ENCODE results near the gene IRF2.
A peak's percentile ranks its signal among the peaks of the same experiment; 100 is the strongest.

The IRF2 gene

GRCh38 chr4:184409502-184409901, 64.8 kb downstream of the IRF2 start:
- no peak for DNase-seq (ENCODE audit: low spot score)

- DNase-seq (ENCODE audit: low spot score), result no peak
Observed at GRCh38 chr4:184408684-184409081, 65.7 kb downstream of the IRF2 start.

GRCh38 chr4:184408021-184408683, 66.2 kb downstream of the IRF2 start:
- DNase-seq (ENCODE audit: low spot score), result no peak

- peak; percentile 60 for DNase-seq (ENCODE audit: low spot score)
Observed at GRCh38 chr4:184406958-184407391, 67.4 kb downstream of the IRF2 start.

GRCh38 chr4:184404047-184404446, 70.3 kb downstream of the IRF2 start:
- no peak for DNase-seq (ENCODE audit: low spot score)

- DNase-seq (ENCODE audit: low spot score), result no peak
Observed at GRCh38 chr4:184403384-184403781, 71.0 kb downstream of the IRF2 start.

- no peak for DNase-seq (ENCODE audit: low spot score)
Observed at GRCh38 chr4:184402740-184403383, 71.5 kb downstream of the IRF2 start.

- no peak for DNase-seq (ENCODE audit: low spot score)
Observed at GRCh38 chr4:184402239-184402638, 72.1 kb downstream of the IRF2 start.

GRCh38 chr4:184401397-184402171, 72.8 kb downstream of the IRF2 start:
- DNase-seq (ENCODE audit: low spot score), result no peak

GRCh38 chr4:184400891-184401290, 73.5 kb downstream of the IRF2 start:
- no peak for DNase-seq (ENCODE audit: low spot score)

- no peak for DNase-seq (ENCODE audit: low spot score)
Observed at GRCh38 chr4:184400375-184400870, 73.9 kb downstream of the IRF2 start.

- no peak for DNase-seq (ENCODE audit: low spot score)
Observed at GRCh38 chr4:184399512-184399908, 74.8 kb downstream of the IRF2 start.

GRCh38 chr4:184398741-184399511, 75.4 kb downstream of the IRF2 start:
- no peak for DNase-seq (ENCODE audit: low spot score)

- DNase-seq (ENCODE audit: low spot score), result no peak
Observed at GRCh38 chr4:184397516-184398163, 76.7 kb downstream of the IRF2 start.

- DNase-seq (ENCODE audit: low spot score), result peak; percentile 31
Observed at GRCh38 chr4:184396570-184397515, 77.5 kb downstream of the IRF2 start.

- DNase-seq (ENCODE audit: low spot score), result peak; percentile 93
Observed at GRCh38 chr4:184395971-184396391, 78.4 kb downstream of the IRF2 start.

- DNase-seq (ENCODE audit: low spot score), result peak; percentile 58
Observed at GRCh38 chr4:184395451-184395917, 78.9 kb downstream of the IRF2 start.

GRCh38 chr4:184392748-184393559, 81.4 kb downstream of the IRF2 start:
- no peak for DNase-seq (ENCODE audit: low spot score)

GRCh38 chr4:184392316-184392715, 82.0 kb downstream of the IRF2 start:
- no peak for DNase-seq (ENCODE audit: low spot score)

Data from NAMALWA (cell line).